VCaP (cell line): Measurements from ENCODE around the gene SH3BGRL3.

Experiments
- H3K27ac ChIP-seq: fragments of 450-650 bp; 2 replicates; pipeline ENCODE4 v1.5.1; 2017
- TF ChIP-seq, protein P1 (sequence below): fragments of 450-650 bp; conservative IDR thresholded peaks from 2 replicates; pipeline ENCODE4 v1.5.1; 2017; ENCODE audit warnings: mild to moderate bottlenecking, moderate library complexity

The SH3BGRL3 gene

DNA sequence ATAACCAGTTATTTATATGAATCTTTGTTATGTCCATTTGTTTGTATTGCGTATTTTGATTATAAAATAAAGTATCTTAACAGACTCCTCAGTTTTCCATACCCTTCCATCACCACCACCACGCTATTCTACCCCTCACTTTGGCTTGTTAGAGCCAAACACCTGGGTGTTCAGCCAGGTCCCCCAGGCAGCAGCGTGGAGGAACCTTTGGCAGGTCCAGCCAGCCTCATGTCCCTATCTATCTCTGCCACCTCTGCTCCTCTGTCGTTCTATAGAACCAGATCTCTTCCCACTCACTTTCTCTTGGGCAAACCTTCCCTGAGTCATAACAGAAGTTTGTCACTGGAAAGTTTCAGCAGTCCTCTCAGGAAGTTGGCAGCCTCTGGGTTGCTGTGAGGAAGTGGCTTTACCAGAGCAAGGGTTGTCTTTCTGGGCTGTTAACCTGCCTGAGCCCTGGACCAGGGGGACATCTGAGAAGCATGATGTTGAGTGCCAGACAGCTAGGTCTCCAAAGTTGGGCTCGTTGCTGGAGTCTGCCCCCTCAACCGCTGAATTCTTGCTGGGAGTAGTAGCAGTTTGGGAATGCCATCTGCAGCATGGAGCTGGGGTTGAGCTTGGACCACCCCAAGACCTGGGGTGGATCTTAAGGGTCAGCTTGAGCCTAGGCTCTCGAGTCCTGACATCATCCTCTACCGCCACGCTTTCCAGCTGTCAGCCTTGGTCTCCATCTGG lies 996 bp upstream of the SH3BGRL3 start:
- TF ChIP-seq, protein P1, sequence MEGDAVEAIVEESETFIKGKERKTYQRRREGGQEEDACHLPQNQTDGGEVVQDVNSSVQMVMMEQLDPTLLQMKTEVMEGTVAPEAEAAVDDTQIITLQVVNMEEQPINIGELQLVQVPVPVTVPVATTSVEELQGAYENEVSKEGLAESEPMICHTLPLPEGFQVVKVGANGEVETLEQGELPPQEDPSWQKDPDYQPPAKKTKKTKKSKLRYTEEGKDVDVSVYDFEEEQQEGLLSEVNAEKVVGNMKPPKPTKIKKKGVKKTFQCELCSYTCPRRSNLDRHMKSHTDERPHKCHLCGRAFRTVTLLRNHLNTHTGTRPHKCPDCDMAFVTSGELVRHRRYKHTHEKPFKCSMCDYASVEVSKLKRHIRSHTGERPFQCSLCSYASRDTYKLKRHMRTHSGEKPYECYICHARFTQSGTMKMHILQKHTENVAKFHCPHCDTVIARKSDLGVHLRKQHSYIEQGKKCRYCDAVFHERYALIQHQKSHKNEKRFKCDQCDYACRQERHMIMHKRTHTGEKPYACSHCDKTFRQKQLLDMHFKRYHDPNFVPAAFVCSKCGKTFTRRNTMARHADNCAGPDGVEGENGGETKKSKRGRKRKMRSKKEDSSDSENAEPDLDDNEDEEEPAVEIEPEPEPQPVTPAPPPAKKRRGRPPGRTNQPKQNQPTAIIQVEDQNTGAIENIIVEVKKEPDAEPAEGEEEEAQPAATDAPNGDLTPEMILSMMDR: no peak
- H3K27ac ChIP-seq: peak overlapping the region; percentile 77

DNA sequence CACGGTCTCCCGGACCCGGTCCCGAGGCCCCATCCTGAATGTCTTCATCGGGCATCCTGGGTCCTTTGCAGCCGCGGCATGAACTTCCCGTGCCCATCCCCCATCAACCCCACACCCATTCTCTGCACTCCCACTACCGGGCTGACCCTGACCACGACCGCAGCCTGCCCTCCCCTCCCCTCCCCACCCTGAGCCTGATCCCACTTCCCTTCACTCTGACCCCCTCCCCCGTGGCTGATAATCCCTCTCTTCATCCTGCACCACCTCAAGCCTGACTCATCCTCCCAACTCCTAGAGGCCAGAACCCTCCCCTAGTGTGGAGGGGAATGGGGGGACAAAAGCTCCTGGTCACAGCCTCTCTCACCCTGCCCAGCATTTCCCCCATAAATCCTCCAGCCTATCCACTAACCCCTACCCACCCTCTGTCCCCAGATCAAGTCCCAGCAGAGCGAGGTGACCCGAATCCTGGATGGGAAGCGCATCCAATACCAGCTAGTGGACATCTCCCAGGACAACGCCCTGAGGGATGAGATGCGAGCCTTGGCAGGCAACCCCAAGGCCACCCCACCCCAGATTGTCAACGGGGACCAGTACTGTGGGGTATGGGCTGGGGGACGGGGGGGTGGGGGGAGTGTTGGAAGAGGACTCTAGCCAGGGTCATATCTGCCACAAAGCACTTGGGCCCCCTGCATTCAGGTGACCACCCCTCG lies 602 bp downstream of the SH3BGRL3 start:
- TF ChIP-seq, protein P1: no peak
- H3K27ac ChIP-seq: peak overlapping the region; percentile 77

DNA sequence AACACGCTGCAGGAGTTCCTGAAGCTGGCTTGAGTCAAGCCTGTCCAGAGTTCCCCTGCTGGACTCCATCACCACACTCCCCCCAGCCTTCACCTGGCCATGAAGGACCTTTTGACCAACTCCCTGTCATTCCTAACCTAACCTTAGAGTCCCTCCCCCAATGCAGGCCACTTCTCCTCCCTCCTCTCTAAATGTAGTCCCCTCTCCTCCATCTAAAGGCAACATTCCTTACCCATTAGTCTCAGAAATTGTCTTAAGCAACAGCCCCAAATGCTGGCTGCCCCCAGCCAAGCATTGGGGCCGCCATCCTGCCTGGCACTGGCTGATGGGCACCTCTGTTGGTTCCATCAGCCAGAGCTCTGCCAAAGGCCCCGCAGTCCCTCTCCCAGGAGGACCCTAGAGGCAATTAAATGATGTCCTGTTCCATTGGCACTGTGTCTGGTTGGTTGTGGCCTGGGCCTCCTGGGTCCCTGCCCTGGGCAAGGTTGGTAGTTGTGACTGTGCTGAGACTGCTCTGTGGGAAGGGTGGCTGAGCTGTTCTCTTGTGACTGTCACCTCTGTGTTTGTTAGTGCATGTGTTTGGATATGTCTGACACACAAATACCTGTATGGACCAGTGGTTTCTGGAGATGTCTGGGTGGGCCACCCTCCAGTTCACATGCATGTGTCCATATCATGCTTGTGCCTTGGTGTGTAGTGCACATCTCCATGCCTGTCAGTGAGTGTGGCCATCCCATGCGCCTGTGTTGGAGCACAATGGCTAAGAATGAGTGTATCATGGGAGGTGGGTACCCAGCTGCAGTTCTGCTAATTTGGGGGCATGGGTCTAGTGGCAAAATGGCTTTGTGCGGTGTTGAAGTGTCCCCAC lies 1.4 kb downstream of the SH3BGRL3 start:
- no peak overlapping the region for H3K27ac ChIP-seq
- TF ChIP-seq, protein P1: no peak

DNA sequence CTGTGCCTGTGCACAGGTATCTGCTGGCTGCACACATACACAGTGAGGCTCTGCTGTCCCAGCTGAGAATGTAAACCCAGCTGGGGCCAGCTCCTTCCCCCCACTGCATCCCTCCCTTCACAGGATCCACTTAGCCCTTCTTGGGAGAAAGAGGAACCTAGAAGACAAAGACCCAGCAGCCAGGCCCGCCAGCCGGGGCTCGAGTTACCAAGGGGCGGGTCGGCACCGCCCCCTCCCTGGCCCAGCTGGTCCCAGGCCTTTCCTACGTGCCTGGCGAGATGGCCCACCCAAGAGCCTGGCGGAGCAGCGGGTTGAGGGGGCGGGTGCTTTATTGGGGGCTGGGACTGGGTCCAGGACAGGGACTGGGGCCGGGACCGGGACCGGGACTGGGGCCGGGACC lies 2.1 kb downstream of the SH3BGRL3 start:
- TF ChIP-seq, protein P1: no peak
- no peak overlapping the region for H3K27ac ChIP-seq

DNA sequence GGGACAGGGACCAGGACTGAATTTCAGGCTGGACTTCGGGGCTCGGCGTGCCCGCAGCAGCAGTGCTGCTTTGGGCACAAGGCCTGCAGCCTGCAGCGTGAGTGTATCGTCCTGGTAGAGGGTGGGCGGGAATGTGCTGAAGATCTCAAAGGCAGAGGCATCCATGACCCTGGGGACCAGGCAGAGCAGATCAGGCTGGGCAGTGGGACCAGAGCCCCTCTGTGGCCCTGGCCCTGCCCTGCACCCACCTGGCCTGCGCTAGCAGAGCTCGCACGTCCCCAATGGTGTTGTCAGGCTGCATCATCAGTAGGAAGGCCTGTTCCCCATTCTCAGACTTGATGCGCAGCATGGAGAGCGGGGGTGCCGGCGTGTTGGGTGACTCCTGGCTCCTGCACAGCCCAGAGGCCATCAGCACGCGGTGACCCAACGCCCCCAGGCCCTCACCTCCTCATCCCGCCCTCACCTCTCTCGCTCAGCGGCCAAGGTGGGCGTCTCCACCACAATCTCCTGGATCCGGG lies 2.6 kb downstream of the SH3BGRL3 start:
- TF ChIP-seq, protein P1: no peak
- no peak overlapping the region for H3K27ac ChIP-seq

DNA sequence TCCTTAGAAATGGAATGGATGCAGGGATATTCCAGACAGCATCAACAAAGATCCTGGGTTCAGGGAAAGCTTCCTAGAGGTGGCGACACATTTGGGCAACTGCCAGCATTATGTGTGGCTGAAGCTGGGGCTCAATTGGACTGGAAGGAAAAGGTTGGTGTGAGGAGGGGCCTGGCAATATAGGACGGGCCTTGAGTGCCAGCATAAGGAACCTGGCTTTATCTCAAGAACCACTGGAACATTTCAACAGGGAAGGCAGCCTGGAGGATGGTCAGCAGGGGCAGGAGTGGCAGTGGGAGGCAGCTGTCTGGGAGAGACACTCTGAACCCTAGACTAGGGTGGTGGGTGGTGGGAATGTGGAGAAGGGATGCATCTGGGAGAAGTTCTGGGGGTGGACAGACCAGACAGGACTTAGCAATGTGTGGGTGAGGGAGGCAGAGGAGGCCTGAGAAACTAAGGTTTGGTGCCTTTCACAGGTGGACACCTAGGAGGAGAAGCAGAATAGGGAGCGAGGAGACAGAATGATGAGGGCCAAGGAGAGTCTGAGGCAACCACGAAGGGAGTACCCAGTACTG lies 3.5 kb downstream of the SH3BGRL3 start:
- TF ChIP-seq, protein P1: no peak
- no peak overlapping the region for H3K27ac ChIP-seq
